Smooth muscle cell (in vitro differentiated cells): Measurements from ENCODE around the gene S100A13. TPM values are rescaled to one million over a fixed set of nuclear protein-coding genes. Genes with fewer than 3 reads are reported as not detected.
A peak's percentile ranks its signal among the peaks of the same experiment; 100 is the strongest.

Source experiments
- DNase-seq: peaks from one replicate; lab custom pipeline; 2025; ENCODE audit not compliant: unreplicated experiment; lab: John Stamatoyannopoulos, UW
- H2AFZ ChIP-seq: fragments of 200-600 bp; sonication (generic); 2 replicates; pipeline ENCODE4 v1.6.0; 2016; ENCODE audit warnings: antibody characterized with exemption, low read depth, mild to moderate bottlenecking
- H3F3A ChIP-seq: fragments of 200-600 bp; sonication (generic); 2 replicates; pipeline ENCODE4 v1.6.0; 2017; ENCODE audit warnings: antibody characterized with exemption, low read depth
- H3K27ac ChIP-seq: fragments of 200-600 bp; sonication (generic); 2 replicates; pipeline ENCODE4 v1.5.1; 2016; ENCODE audit warnings: low read depth, mild to moderate bottlenecking
- H3K27me3 ChIP-seq: fragments of 200-600 bp; sonication (generic); 2 replicates; pipeline ENCODE4 v1.6.1; 2016; ENCODE audit warnings: low read depth, mild to moderate bottlenecking
- H3K36me3 ChIP-seq: fragments of 200-600 bp; sonication (generic); 2 replicates; pipeline ENCODE4 v1.5.1; 2016; ENCODE audit warnings: low read depth
- H3K4me1 ChIP-seq: fragments of 200-600 bp; sonication (generic); 2 replicates; pipeline ENCODE4 v1.5.1; 2016; ENCODE audit warnings: low read depth
- H3K4me2 ChIP-seq: fragments of 200-600 bp; sonication (generic); 2 replicates; pipeline ENCODE4 v1.6.0; 2016; ENCODE audit warnings: mild to moderate bottlenecking
- H3K4me3 ChIP-seq: fragments of 200-600 bp; sonication (generic); 2 replicates; pipeline ENCODE4 v1.5.1; 2016; ENCODE audit warnings: mild to moderate bottlenecking
- H3K79me2 ChIP-seq: fragments of 200-600 bp; sonication (generic); 2 replicates; pipeline ENCODE4 v1.6.0; 2016; ENCODE audit warnings: low read depth, mild to moderate bottlenecking
- H3K9ac ChIP-seq: fragments of 200-600 bp; sonication (generic); 2 replicates; pipeline ENCODE4 v1.6.0; 2016; ENCODE audit warnings: low read depth
- H3K9me3 ChIP-seq: fragments of 200-600 bp; sonication (generic); replicated peaks from 2 replicates; pipeline ENCODE4 v1.5.1; 2016; ENCODE audit warnings: low read depth
- H4K20me1 ChIP-seq: fragments of 200-600 bp; sonication (generic); 2 replicates; pipeline ENCODE4 v1.6.0; 2016; ENCODE audit warnings: low read depth
- WGBS: methylation state at CpG from one replicate; pipeline ENCODE4 v1.1.7; 2016; ENCODE audit warnings: low lambda C conversion rate; 5-methylcytosine and 5-hydroxymethylcytosine counted together
- polyA plus RNA-seq: library from polyadenylated mRNA; unstranded; fragments of >200 nt; fragmentation: Nextera tagmentation; extraction: Ambion mirVana; gene quantifications from 2 replicates; pipeline ENCODE4 v1.2.1, GENCODE V29; 2016
- total RNA-seq: library from RNA; depleted of rRNA; stranded (reverse); fragments of >200 nt; gene quantifications from 2 replicates; pipeline ENCODE4 v1.2.3, GENCODE V29; 2014
- TF ChIP-seq, protein P1 (sequence below): fragments of 200-600 bp; sonication (generic); IDR thresholded peaks from 2 replicates; pipeline ENCODE4 v1.5.1; 2017; ENCODE audit warnings: borderline replicate concordance, mild to moderate bottlenecking, antibody characterized with exemption; ENCODE audit not compliant: insufficient read depth, poor library complexity, severe bottlenecking

Gene S100A13
- total and polyA plus RNA-seq, 2 experiments from 2014 or later: 158 to 498 TPM

DNA sequence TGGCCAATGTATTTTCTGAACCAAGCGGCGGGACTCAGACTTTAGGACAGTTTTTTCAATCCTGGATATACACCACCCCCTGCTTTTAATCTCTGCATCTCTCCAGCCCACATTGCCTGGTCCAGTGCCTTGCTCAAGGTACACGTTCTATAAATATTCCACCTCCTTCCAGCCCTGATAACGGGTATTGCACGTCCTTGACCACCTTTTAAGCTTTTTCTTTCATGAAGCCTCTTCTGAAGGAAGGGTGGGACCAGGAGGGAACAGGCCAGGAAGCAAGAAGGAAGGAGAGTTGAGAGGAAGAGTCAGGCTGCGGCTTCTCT, 17.8 kb downstream of the S100A13 start:
- H3F3A ChIP-seq: peaks cover 16% of the 10 kb centered on the region
- no peaks in the 10 kb centered on the region for H3K9me3 ChIP-seq
- WGBS: 36% methylated on average over 6 of the region's 6 CpGs
- peaks cover 47% of the 10 kb centered on the region for H3K4me1 ChIP-seq
- peak overlapping the region; percentile 0 for H2AFZ ChIP-seq
- H4K20me1 ChIP-seq: no peaks in the 10 kb centered on the region
- peak overlapping the region; percentile 24 for H3K4me3 ChIP-seq
- peak overlapping the region; percentile 68 for H3K9ac ChIP-seq
- peaks cover 33% of the 10 kb centered on the region for H3K79me2 ChIP-seq
- H3K27ac ChIP-seq: peak overlapping the region; percentile 93
- H3K4me2 ChIP-seq: peak overlapping the region; percentile 99
- H3K27me3 ChIP-seq: no peaks in the 10 kb centered on the region
- H3K36me3 ChIP-seq: no peaks in the 10 kb centered on the region
- no peak for DNase-seq
- TF ChIP-seq, protein P1, sequence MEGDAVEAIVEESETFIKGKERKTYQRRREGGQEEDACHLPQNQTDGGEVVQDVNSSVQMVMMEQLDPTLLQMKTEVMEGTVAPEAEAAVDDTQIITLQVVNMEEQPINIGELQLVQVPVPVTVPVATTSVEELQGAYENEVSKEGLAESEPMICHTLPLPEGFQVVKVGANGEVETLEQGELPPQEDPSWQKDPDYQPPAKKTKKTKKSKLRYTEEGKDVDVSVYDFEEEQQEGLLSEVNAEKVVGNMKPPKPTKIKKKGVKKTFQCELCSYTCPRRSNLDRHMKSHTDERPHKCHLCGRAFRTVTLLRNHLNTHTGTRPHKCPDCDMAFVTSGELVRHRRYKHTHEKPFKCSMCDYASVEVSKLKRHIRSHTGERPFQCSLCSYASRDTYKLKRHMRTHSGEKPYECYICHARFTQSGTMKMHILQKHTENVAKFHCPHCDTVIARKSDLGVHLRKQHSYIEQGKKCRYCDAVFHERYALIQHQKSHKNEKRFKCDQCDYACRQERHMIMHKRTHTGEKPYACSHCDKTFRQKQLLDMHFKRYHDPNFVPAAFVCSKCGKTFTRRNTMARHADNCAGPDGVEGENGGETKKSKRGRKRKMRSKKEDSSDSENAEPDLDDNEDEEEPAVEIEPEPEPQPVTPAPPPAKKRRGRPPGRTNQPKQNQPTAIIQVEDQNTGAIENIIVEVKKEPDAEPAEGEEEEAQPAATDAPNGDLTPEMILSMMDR: no peak

DNA sequence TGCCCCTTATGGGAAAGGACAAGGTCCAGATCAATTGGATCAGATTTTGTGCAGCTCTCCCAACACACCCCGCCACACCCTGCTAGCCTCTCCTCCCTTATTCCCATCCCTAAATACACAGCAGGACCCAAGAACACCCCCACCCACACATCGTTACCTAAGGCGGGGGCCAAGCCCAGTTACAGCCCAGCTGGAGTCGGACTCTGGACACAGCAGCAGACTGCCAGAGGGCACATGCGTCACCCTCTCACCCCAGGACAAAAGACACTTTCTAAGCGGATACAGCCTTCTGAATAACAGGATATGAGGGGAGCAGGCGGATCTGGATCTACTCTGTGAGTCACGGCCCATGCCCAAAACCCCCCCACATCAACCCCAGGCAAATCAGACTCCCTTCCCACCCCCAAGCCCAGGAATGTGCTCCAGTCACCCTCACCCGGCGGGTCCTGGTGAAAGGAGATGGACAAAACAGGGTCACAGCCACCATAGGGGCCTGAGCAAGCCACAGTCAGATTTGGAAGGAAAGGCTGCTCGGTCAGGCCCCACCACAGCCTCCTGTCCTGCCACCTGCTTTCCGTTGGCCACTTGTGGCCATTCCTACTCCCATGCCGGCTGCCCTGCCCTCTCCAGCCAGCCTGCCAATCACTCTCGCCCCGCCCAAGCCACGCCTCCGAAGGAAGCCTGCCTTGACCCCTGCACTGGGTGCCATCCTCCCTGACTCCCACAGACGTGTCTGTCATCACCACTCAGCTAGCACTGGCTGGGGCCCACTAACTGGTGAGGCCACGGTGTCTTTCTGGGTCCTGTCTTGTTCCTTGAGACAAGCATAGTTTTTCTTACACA, 18.3 kb downstream of the S100A13 start:
- Histone ChIP-seq H3K36me3 (no peaks in the 10 kb centered on the region), H2AFZ (peak overlapping the region; percentile 0), H3K27me3 (no peaks in the 10 kb centered on the region), H3F3A (peaks cover 16% of the 10 kb centered on the region), H4K20me1 (no peaks in the 10 kb centered on the region), H3K4me1 (peaks cover 47% of the 10 kb centered on the region), H3K9me3 (no peaks in the 10 kb centered on the region), H3K4me3 (peak overlapping the region; percentile 24), H3K79me2 (peaks cover 33% of the 10 kb centered on the region), H3K9ac (peak overlapping the region; percentile 81), H3K4me2 (peak overlapping the region; percentile 99), H3K27ac (peak overlapping the region; percentile 93)
- no peak for DNase-seq
- 11% methylated on average over 19 of the region's 19 CpGs for WGBS
- TF ChIP-seq, protein P1: no peak

DNA sequence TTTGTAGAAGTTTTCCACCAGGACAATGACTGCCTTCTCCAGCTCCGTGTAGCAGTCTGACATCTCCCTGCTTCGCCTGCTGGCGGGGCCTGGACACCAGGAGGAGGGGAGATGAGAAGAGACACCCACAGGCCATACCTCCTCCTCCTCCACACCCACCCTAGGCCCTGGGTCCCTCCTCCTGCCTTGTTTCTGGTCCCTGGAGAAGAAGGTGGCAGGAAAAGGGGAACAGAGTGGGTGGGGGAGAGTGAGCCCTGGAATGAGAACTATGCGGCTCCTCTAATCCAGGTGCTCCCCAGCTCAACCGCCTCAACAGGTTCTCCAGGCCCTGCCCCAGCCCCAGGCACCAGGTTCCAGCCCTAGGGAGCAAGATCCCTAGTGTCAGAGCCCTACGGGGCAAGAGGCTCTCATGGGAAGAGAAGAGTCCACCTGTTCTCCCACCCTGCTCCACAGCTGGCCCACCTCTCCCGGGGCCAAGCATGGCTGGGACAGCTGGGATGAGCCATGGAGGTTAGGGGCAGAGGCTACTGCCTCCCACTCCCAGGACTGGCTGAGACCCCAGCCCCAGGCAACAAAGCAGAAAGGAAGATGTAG, 19.1 kb downstream of the S100A13 start:
- Histone ChIP-seq H3K79me2 (peaks cover 29% of the 10 kb centered on the region), H3K36me3 (no peaks in the 10 kb centered on the region), H3K27me3 (no peaks in the 10 kb centered on the region), H4K20me1 (no peaks in the 10 kb centered on the region), H3K9ac (peak overlapping the region; percentile 81), H3K27ac (peak overlapping the region; percentile 93), H3F3A (peaks cover 16% of the 10 kb centered on the region), H2AFZ (no peak overlapping the region), H3K4me3 (peak overlapping the region; percentile 24), H3K4me2 (peak overlapping the region; percentile 99), H3K9me3 (no peaks in the 10 kb centered on the region), H3K4me1 (peaks cover 46% of the 10 kb centered on the region)
- TF ChIP-seq, protein P1: no peak
- 71% methylated on average over 7 of the region's 7 CpGs for WGBS
- no peak for DNase-seq
